GM12878 (cell line): ENCODE results near the gene VAV2. TPM values are rescaled to one million over a fixed set of nuclear protein-coding genes. Genes with fewer than 3 reads are reported as not detected.
A peak's percentile ranks its signal among the peaks of the same experiment; 100 is the strongest.

Source experiments
- FOXM1 ChIP-seq: IDR thresholded peaks from 2 replicates; pipeline ENCODE4 v1.6.1; 2012; ENCODE audit warnings: low read depth, mild to moderate bottlenecking, inconsistent platforms, low read length, moderate library complexity
- HCFC1 ChIP-seq: fragments of 150-350 bp; IDR thresholded peaks from 2 replicates; pipeline ENCODE4 v1.6.1; 2014; ENCODE audit warnings: low read length
- HDAC2 ChIP-seq: fragments of 200-600 bp; sonication (generic); IDR thresholded peaks from 2 replicates; pipeline ENCODE4 v1.6.1; 2017
- IKZF1 ChIP-seq: fragments of 450-650 bp; conservative IDR thresholded peaks from 2 replicates; pipeline ENCODE4 v1.6.1; 2017; ENCODE audit warnings: antibody characterized with exemption, mild to moderate bottlenecking
- KLF5 ChIP-seq: fragments of 450-650 bp; IDR thresholded peaks from 2 replicates; pipeline ENCODE4 v1.6.1; 2014; ENCODE audit warnings: mild to moderate bottlenecking; ENCODE audit not compliant: partially characterized antibody
- NFIC ChIP-seq: IDR thresholded peaks from 2 replicates; pipeline ENCODE4 v1.6.1; 2012; ENCODE audit warnings: low read depth, mild to moderate bottlenecking, inconsistent platforms, low read length, moderate library complexity
- NFYA ChIP-seq: IDR thresholded peaks from 2 replicates; pipeline ENCODE4 v1.6.1; 2011; ENCODE audit warnings: low read depth, mild to moderate bottlenecking, low read length, improper control_type of control experiment, borderline replicate concordance
- PAX5 ChIP-seq: IDR thresholded peaks from 2 replicates; pipeline ENCODE4 v1.6.1; 2011; ENCODE audit warnings: low read depth, low read length, borderline replicate concordance
- RAD21 ChIP-seq: IDR thresholded peaks from 2 replicates; pipeline ENCODE4 v1.6.1; 2011; ENCODE audit warnings: mild to moderate bottlenecking, low read depth, low read length, moderate library complexity; ENCODE audit not compliant: insufficient read depth
- RFX5 ChIP-seq: IDR thresholded peaks from 2 replicates; pipeline ENCODE4 v1.6.1; 2011; ENCODE audit warnings: low read depth, low read length, improper control_type of control experiment
- SMAD1 ChIP-seq: fragments of 450-650 bp; IDR thresholded peaks from 2 replicates; pipeline ENCODE4 v1.6.1; 2018; ENCODE audit warnings: mild to moderate bottlenecking, low read depth; ENCODE audit not compliant: partially characterized antibody
- STAT3 ChIP-seq: IDR thresholded peaks from 2 replicates; pipeline ENCODE4 v1.6.1; 2011; ENCODE audit warnings: low read depth, low read length, improper control_type of control experiment
- TCF3 ChIP-seq: IDR thresholded peaks from 2 replicates; pipeline ENCODE4 v1.6.1; 2012; ENCODE audit warnings: low read depth, mild to moderate bottlenecking, low read length, borderline replicate concordance; ENCODE audit not compliant: insufficient read depth
- YY1 ChIP-seq: IDR thresholded peaks from 2 replicates; pipeline ENCODE4 v1.6.1; 2011; ENCODE audit warnings: low read depth, mild to moderate bottlenecking, low read length
- ZNF274 ChIP-seq: IDR thresholded peaks from one replicate; pipeline ENCODE4 v1.8.0; 2011; ENCODE audit not compliant: insufficient read length, insufficient read depth
- polyA plus RNA-seq, 11 experiments: library from polyadenylated mRNA; depleted of rRNA in 4 of 11; unstranded in 6 of 11; stranded (reverse) in 5 of 11; fragments of >200 nt; fragmentation: Nextera tagmentation in 4 of 11; fragmentation: Illumina TruSeq in 1 of 11; extraction: Ambion mirVana in 4 of 11; extraction: Trizol in 1 of 11; gene quantifications; 1 replicate in 1 of 11; 2 replicates in 10 of 11; pipeline versions ENCODE4 v1.2.1 to v1.2.3, GENCODE V29; 2011 to 2016; ENCODE audit warnings: inconsistent platforms in 2 of 11, missing spikeins in 2 of 11, low read depth in 1 of 11
- total RNA-seq, 4 experiments: library from RNA; depleted of rRNA in 3 of 4; stranded (reverse); fragments of >200 nt in 3 of 4; fragmentation: Illumina TruSeq in 1 of 4; extraction: Trizol in 1 of 4; gene quantifications; 2 replicates each; pipeline versions ENCODE4 v1.2.1 to v1.2.3, GENCODE V29; 2013 to 2021
- TF ChIP-seq, protein P1 (sequence below): fragments of 450-650 bp; IDR thresholded peaks from 2 replicates; pipeline ENCODE4 v1.6.1; 2018; ENCODE audit warnings: mild to moderate bottlenecking, low read depth, moderate library complexity; ENCODE audit not compliant: partially characterized antibody
- TF ChIP-seq, protein P2 (sequence below): fragments of 450-650 bp; IDR thresholded peaks from 2 replicates; pipeline ENCODE4 v1.6.1; 2017; ENCODE audit warnings: low read depth, mild to moderate bottlenecking, moderate library complexity
- TF ChIP-seq, protein P3 (sequence below): fragments of 450-650 bp; IDR thresholded peaks from 2 replicates; pipeline ENCODE4 v1.6.1; 2017; ENCODE audit warnings: mild to moderate bottlenecking, low read depth, inconsistent platforms; ENCODE audit not compliant: poor library complexity, severe bottlenecking
- TF ChIP-seq, protein P4 (sequence below): fragments of 150-350 bp; IDR thresholded peaks from 2 replicates; pipeline ENCODE4 v1.6.1; 2014; ENCODE audit warnings: mild to moderate bottlenecking, low read depth, low read length
- TF ChIP-seq, protein P5 (sequence below): IDR thresholded peaks from 2 replicates; pipeline ENCODE4 v1.6.1; 2012; ENCODE audit warnings: low read depth, low read length, improper control_type of control experiment

VAV2 gene
- total and polyA plus RNA-seq, 10 of the 15 experiments (the other 5 are each of a cell fraction or from before 2014, with no cell fraction given): 0.13 to 43.9 (median 16.9) TPM

DNA sequence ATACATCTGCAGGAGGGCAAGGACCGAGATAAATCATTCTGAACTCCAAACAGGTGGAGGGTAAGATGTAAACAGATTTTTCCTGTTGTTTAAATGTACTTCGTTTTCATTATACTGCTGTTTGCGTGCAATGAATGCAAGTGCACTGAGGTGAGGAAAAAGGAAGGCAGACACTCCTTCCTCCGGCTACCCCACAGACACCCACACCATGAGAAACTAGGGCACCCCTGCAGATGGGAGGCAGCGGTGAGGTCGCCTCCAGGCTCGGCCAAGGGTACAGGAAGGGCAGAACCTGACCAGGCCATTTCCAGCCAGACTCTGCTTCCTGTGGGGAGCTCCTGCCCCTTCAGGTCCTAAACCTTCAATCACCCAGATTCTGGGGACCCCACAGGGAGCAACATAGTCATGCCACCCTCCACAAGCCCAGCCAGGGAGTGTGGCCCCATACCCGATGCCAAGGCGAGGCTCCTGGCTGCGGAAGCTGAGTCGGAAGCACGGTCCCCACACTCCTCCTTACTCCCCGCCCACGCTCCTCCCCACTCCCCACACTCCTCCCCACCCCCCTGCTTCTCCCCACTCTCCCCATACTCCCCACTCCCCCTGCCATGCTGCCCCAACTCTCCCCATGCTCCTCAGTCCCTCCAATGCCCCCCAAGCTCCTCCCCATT lies 37.1 kb downstream of the VAV2 start (continued):
- TF ChIP-seq, protein P1, sequence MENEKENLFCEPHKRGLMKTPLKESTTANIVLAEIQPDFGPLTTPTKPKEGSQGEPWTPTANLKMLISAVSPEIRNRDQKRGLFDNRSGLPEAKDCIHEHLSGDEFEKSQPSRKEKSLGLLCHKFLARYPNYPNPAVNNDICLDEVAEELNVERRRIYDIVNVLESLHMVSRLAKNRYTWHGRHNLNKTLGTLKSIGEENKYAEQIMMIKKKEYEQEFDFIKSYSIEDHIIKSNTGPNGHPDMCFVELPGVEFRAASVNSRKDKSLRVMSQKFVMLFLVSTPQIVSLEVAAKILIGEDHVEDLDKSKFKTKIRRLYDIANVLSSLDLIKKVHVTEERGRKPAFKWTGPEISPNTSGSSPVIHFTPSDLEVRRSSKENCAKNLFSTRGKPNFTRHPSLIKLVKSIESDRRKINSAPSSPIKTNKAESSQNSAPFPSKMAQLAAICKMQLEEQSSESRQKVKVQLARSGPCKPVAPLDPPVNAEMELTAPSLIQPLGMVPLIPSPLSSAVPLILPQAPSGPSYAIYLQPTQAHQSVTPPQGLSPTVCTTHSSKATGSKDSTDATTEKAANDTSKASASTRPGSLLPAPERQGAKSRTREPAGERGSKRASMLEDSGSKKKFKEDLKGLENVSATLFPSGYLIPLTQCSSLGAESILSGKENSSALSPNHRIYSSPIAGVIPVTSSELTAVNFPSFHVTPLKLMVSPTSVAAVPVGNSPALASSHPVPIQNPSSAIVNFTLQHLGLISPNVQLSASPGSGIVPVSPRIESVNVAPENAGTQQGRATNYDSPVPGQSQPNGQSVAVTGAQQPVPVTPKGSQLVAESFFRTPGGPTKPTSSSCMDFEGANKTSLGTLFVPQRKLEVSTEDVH: no peak
- TF ChIP-seq, protein P2, sequence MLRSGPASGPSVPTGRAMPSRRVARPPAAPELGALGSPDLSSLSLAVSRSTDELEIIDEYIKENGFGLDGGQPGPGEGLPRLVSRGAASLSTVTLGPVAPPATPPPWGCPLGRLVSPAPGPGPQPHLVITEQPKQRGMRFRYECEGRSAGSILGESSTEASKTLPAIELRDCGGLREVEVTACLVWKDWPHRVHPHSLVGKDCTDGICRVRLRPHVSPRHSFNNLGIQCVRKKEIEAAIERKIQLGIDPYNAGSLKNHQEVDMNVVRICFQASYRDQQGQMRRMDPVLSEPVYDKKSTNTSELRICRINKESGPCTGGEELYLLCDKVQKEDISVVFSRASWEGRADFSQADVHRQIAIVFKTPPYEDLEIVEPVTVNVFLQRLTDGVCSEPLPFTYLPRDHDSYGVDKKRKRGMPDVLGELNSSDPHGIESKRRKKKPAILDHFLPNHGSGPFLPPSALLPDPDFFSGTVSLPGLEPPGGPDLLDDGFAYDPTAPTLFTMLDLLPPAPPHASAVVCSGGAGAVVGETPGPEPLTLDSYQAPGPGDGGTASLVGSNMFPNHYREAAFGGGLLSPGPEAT: no peak
- no peak for TF ChIP-seq RFX5
- TF ChIP-seq NFIC: no peak
- TF ChIP-seq YY1: no peak
- TF ChIP-seq, protein P3, sequence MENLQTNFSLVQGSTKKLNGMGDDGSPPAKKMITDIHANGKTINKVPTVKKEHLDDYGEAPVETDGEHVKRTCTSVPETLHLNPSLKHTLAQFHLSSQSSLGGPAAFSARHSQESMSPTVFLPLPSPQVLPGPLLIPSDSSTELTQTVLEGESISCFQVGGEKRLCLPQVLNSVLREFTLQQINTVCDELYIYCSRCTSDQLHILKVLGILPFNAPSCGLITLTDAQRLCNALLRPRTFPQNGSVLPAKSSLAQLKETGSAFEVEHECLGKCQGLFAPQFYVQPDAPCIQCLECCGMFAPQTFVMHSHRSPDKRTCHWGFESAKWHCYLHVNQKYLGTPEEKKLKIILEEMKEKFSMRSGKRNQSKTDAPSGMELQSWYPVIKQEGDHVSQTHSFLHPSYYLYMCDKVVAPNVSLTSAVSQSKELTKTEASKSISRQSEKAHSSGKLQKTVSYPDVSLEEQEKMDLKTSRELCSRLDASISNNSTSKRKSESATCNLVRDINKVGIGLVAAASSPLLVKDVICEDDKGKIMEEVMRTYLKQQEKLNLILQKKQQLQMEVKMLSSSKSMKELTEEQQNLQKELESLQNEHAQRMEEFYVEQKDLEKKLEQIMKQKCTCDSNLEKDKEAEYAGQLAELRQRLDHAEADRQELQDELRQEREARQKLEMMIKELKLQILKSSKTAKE: peak; percentile 20
- TF ChIP-seq HDAC2: no peak
- TF ChIP-seq FOXM1: no peak
- TF ChIP-seq KLF5: no peak
- TF ChIP-seq SMAD1: no peak
- TF ChIP-seq, protein P4, sequence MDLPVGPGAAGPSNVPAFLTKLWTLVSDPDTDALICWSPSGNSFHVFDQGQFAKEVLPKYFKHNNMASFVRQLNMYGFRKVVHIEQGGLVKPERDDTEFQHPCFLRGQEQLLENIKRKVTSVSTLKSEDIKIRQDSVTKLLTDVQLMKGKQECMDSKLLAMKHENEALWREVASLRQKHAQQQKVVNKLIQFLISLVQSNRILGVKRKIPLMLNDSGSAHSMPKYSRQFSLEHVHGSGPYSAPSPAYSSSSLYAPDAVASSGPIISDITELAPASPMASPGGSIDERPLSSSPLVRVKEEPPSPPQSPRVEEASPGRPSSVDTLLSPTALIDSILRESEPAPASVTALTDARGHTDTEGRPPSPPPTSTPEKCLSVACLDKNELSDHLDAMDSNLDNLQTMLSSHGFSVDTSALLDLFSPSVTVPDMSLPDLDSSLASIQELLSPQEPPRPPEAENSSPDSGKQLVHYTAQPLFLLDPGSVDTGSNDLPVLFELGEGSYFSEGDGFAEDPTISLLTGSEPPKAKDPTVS: no peak
- no peak for TF ChIP-seq STAT3
- no peak for TF ChIP-seq RAD21
- TF ChIP-seq IKZF1: peak; percentile 32; the same call in 1 of the 2 replicates
- TF ChIP-seq NFYA: no peak
- no peak for TF ChIP-seq TCF3
- no peak for TF ChIP-seq HCFC1
- TF ChIP-seq ZNF274: no peak
- TF ChIP-seq, protein P5, sequence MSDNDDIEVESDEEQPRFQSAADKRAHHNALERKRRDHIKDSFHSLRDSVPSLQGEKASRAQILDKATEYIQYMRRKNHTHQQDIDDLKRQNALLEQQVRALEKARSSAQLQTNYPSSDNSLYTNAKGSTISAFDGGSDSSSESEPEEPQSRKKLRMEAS: no peak
- TF ChIP-seq PAX5: no peak
